Mammary epithelial cell (primary cell): ENCODE results near the gene DNAH14.

Experiments used
- CTCF ChIP-seq, 2 donors: IDR thresholded peaks in 1 of 2; conservative IDR thresholded peaks in 1 of 2; 2 replicates each; pipeline ENCODE4 v1.5.1; 2011 to 2012; ENCODE audit warnings: inconsistent platforms in 2 of 2, low read length in 2 of 2, mild to moderate bottlenecking in 2 of 2, control low read depth in 1 of 2, low read depth in 1 of 2; ENCODE audit not compliant: insufficient read depth in 1 of 2; ENCODE audit errors: extremely low read depth in 1 of 2
- EZH2 ChIP-seq: IDR thresholded peaks from 2 replicates; pipeline ENCODE4 v1.6.1; 2012; ENCODE audit warnings: low read length, inconsistent platforms, borderline replicate concordance

GRCh38 chr1:225201447-225201846, 272.0 kb downstream of the DNAH14 start:
- TF ChIP-seq CTCF (conservative IDR thresholded peaks at IDR 0.05 in 1 of 2, IDR thresholded peaks at IDR 0.05 in 1 of 2; ENCODE audit: extremely low read depth in 1 of 2, insufficient read depth in 1 of 2, low read depth in 1 of 2, low read length in 2 of 2) (no peak), EZH2 (no peak)
